ENCODE results near the gene POLR1B. TPM values are rescaled to one million over a fixed set of nuclear protein-coding genes. Genes with fewer than 3 reads are reported as not detected.
A peak's percentile ranks its signal among the peaks of the same experiment; 100 is the strongest.

POLR1B gene
- total and polyA plus RNA-seq, 2 of the 13 experiments (the other 11 are each of a cell fraction or from before 2014, with no cell fraction given): 18.3 to 46.0 TPM

GRCh38 chr2:112542123-112542983 lies at the start of gene POLR1B (continued):
- TF ChIP-seq LCORL (IDR thresholded peaks at IDR 0.05) (peak; percentile 73; the same call in 1 of the 2 replicates), LCORL (CRISPR knock-in tag; IDR thresholded peaks at IDR 0.05) (peak; percentile 91), JUN (CRISPR knock-in tag; IDR thresholded peaks at IDR 0.05) (peak; percentile 87; the same call in 1 of the 2 replicates), GTF3A (CRISPR knock-in tag; conservative IDR thresholded peaks at IDR 0.05) (peak; percentile 45; the same call in 1 of the 2 replicates), TFDP2 (CRISPR knock-in tag; IDR thresholded peaks at IDR 0.05) (peak; percentile 75; the same call in 1 of the 2 replicates), KDM4B (CRISPR knock-in tag; IDR thresholded peaks at IDR 0.05) (peak; percentile 32; the same call in 1 of the 2 replicates), WIZ (CRISPR knock-in tag; IDR thresholded peaks at IDR 0.05) (peak; percentile 77; the same call in 1 of the 2 replicates), ZBTB7B (CRISPR knock-in tag; IDR thresholded peaks at IDR 0.05) (peak; percentile 72), SOX5 (CRISPR knock-in tag; IDR thresholded peaks at IDR 0.05; ENCODE audit: borderline replicate concordance) (peak; percentile 53; the same call in 1 of the 2 replicates), ZNF615 (CRISPR knock-in tag; IDR thresholded peaks at IDR 0.05; ENCODE audit: borderline replicate concordance) (peak; percentile 92), REL (CRISPR knock-in tag; conservative IDR thresholded peaks at IDR 0.05) (no peak), ARNT2 (CRISPR knock-in tag; IDR thresholded peaks at IDR 0.05; ENCODE audit: low read depth) (peak; percentile 83), ZNF207 (IDR thresholded peaks at IDR 0.05; ENCODE audit: borderline replicate concordance) (no peak), PPARG (CRISPR knock-in tag; conservative IDR thresholded peaks at IDR 0.05) (peak; percentile 65; the same call in 1 of the 2 replicates), NR0B2 (CRISPR knock-in tag; IDR thresholded peaks at IDR 0.05) (peak; percentile 99), HNRNPUL1 (IDR thresholded peaks at IDR 0.05; ENCODE audit: low read depth, low read length) (no peak), RFX1 (IDR thresholded peaks at IDR 0.05) (no peak), AKAP8 (CRISPR knock-in tag; IDR thresholded peaks at IDR 0.05) (0 out of 2 replicates have a peak, but pooled peaks have one; percentile 27), ATF2 (CRISPR knock-in tag; IDR thresholded peaks at IDR 0.05) (peak; percentile 88), PHF21A (CRISPR knock-in tag; IDR thresholded peaks at IDR 0.05) (peak; percentile 81), ETS1 (CRISPR knock-in tag; IDR thresholded peaks at IDR 0.05) (no peak), ZBTB25 (CRISPR knock-in tag; IDR thresholded peaks at IDR 0.05) (peak; percentile 98), ZNF570 (CRISPR knock-in tag; IDR thresholded peaks at IDR 0.05; ENCODE audit: borderline replicate concordance) (no peak; the same call in none of the 2 replicates), ATF4 (CRISPR knock-in tag; IDR thresholded peaks at IDR 0.05) (no peak; a peak in 2 of 4 replicates)

All from HepG2 (cell line).